PC-3 (cell line): Measurements from ENCODE around the gene NOSIP.

Experiments used
- EZH2 ChIP-seq: fragments of 300-600 bp; sonication (generic); IDR thresholded peaks from one replicate; pipeline ENCODE4 v1.6.1; 2017; ENCODE audit warnings: antibody characterized with exemption, mild to moderate bottlenecking, low read length; ENCODE audit not compliant: unreplicated experiment
- TF ChIP-seq, protein P1 (sequence below): fragments of 300-600 bp; sonication (generic); conservative IDR thresholded peaks from 2 replicates; pipeline ENCODE4 v1.5.1; 2017; ENCODE audit warnings: antibody characterized with exemption, low read depth, mild to moderate bottlenecking, low read length

DNA sequence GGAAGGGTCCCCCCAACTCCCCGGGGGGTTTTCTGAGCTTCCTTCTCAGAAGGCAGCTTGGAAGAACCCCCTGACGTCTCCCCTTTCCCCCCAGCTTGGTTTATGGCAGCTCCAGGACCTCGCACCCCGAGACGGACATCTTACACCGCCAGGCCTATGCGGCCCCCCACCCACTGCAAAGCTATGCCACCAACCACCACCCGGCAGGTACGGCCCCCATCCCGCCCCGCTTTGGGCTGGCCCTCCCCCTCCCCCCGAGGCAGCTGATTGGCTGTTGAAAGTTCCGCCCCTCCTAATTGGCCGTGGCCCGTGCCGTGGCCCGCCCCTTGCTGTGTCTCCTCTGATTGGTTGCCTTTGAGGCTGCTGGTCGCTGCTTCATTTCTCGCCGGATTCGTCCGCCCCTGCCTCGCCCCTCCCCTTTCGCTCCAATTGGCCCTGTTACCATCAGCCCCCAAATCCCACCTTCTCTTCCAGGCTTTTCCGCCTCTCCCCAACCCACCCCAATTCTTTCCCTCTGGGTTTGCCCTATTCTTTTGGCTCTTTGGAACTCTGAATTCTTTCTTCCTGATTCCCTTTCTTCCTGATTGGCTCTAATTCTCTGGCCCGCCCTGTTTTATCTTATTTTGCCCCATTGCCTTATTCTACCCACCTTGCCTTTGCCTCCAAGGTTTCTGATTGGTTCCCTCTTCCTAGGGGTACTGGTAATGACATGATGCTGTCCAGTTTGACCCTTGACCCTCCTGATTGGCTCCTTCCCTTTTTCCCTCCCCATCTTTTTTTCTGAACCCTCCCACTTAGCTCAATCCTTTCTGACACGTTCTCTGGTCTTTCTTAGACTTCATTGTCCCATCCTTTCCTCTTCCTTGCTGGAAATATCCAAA, 13.1 kb upstream of the NOSIP start:
- TF ChIP-seq, protein P1, sequence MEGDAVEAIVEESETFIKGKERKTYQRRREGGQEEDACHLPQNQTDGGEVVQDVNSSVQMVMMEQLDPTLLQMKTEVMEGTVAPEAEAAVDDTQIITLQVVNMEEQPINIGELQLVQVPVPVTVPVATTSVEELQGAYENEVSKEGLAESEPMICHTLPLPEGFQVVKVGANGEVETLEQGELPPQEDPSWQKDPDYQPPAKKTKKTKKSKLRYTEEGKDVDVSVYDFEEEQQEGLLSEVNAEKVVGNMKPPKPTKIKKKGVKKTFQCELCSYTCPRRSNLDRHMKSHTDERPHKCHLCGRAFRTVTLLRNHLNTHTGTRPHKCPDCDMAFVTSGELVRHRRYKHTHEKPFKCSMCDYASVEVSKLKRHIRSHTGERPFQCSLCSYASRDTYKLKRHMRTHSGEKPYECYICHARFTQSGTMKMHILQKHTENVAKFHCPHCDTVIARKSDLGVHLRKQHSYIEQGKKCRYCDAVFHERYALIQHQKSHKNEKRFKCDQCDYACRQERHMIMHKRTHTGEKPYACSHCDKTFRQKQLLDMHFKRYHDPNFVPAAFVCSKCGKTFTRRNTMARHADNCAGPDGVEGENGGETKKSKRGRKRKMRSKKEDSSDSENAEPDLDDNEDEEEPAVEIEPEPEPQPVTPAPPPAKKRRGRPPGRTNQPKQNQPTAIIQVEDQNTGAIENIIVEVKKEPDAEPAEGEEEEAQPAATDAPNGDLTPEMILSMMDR: no peak
- TF ChIP-seq EZH2: no peak
